ENCODE results near the gene DPH3. TPM values are rescaled to one million over a fixed set of nuclear protein-coding genes. Genes with fewer than 3 reads are reported as not detected.

The DPH3 gene
- total RNA-seq, 1 experiment from 2014 or later, result 27.8 TPM

GRCh38 chr3:16298891-16299290 lies 34.1 kb upstream of the DPH3 start:
- peaks cover 51% of the 10 kb centered on the region for H3K36me3 Mint-ChIP-seq
- POLR2A ChIA-PET, result no interaction called here
- CTCF ChIA-PET, result no interaction called here

More at GRCh38 chr3:16298891-16299290, 34.1 kb upstream of the DPH3 start:
- ATAC-seq (no peak), DNase-seq (ENCODE audit: low spot score) (no peak)
- peaks cover 50% of the 10 kb centered on the region for H3K4me1 Mint-ChIP-seq
- H3K9me3 Mint-ChIP-seq, result peaks cover 19% of the 10 kb centered on the region
- H3K27me3 Mint-ChIP-seq (ENCODE audit: low read depth), result no peaks in the 10 kb centered on the region
- H3K4me3 Mint-ChIP-seq, result no peak overlapping the region
- TF ChIP-seq ATF1 (CRISPR knock-in tag; IDR thresholded peaks at IDR 0.05), result no peak
- no peak for TF ChIP-seq ATF3 (CRISPR knock-in tag; conservative IDR thresholded peaks at IDR 0.05)
- TF ChIP-seq, protein P1, sequence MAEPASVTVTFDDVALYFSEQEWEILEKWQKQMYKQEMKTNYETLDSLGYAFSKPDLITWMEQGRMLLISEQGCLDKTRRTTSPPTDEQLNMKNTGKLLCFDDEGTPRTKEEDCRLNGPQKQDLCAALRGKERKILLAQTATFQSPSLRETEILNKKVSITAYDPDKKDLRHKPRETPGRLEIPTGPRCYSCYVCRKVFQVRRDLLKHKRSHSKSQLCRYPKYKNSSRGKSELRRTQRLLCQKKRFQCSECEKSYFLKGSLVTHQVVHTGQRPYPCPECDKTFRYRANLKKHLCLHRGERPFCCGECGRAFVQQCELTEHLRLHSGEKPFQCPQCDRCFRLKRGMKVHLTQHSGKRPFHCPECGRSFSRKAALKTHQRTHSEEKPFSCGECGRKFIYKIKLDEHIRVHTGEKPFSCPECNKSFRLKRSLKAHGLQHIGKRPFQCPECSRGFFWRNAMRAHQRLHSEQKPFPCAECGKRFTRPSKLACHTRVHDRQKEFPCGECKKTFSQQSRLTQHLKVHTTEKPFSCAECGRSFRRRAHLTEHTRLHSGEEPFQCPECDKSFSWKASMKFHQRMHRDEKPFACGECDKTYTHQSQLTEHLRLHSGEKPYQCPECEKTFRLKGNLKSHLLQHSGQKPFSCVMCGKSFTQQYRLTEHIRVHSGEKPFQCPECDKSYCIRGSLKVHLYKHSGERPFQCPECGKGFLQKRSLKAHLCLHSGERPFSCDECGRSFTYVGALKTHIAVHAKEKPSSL (CRISPR knock-in tag; conservative IDR thresholded peaks at IDR 0.05), result no peak
- TF ChIP-seq PRDM15 (CRISPR knock-in tag; IDR thresholded peaks at IDR 0.05), result no peak
- no peak for TF ChIP-seq AFF4 (CRISPR knock-in tag; IDR thresholded peaks at IDR 0.05; ENCODE audit: borderline replicate concordance)
- TF ChIP-seq EMX1 (CRISPR knock-in tag; IDR thresholded peaks at IDR 0.05), result no peak
- TF ChIP-seq, protein P2, sequence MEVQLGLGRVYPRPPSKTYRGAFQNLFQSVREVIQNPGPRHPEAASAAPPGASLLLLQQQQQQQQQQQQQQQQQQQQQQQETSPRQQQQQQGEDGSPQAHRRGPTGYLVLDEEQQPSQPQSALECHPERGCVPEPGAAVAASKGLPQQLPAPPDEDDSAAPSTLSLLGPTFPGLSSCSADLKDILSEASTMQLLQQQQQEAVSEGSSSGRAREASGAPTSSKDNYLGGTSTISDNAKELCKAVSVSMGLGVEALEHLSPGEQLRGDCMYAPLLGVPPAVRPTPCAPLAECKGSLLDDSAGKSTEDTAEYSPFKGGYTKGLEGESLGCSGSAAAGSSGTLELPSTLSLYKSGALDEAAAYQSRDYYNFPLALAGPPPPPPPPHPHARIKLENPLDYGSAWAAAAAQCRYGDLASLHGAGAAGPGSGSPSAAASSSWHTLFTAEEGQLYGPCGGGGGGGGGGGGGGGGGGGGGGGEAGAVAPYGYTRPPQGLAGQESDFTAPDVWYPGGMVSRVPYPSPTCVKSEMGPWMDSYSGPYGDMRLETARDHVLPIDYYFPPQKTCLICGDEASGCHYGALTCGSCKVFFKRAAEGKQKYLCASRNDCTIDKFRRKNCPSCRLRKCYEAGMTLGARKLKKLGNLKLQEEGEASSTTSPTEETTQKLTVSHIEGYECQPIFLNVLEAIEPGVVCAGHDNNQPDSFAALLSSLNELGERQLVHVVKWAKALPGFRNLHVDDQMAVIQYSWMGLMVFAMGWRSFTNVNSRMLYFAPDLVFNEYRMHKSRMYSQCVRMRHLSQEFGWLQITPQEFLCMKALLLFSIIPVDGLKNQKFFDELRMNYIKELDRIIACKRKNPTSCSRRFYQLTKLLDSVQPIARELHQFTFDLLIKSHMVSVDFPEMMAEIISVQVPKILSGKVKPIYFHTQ (CRISPR knock-in tag; IDR thresholded peaks at IDR 0.05), result no peak
- TF ChIP-seq CREB1 (CRISPR knock-in tag; IDR thresholded peaks at IDR 0.05), result no peak
- TF ChIP-seq TEAD1 (CRISPR knock-in tag; IDR thresholded peaks at IDR 0.05), result no peak
- no peak for TF ChIP-seq USF1 (CRISPR knock-in tag; IDR thresholded peaks at IDR 0.05)
- TF ChIP-seq GRHL2 (CRISPR knock-in tag; IDR thresholded peaks at IDR 0.05; ENCODE audit: insufficient replicate concordance, severe bottlenecking), result no peak
- no peak for TF ChIP-seq SMAD4 (CRISPR knock-in tag; IDR thresholded peaks at IDR 0.05)
- H3K27ac Mint-ChIP-seq, result peak overlapping the region; percentile 12; the same call in 1 of the 2 replicates
